Left forelimb (tissue), 1 donor: ENCODE measurements around the gene CLDN22.

ENCODE experiments used
- DNase-seq: peaks from one replicate; pipeline ENCODE4 v3.0.0-alpha.2; 2018; ENCODE audit warnings: low spot score

CLDN22 gene

GRCh38 chr4:183321516-183321915 lies 1.4 kb upstream of the CLDN22 start:
- no peak for DNase-seq

GRCh38 chr4:183321079-183321478 lies 1.0 kb upstream of the CLDN22 start:
- DNase-seq, result no peak

GRCh38 chr4:183318656-183319055 lies 1.4 kb downstream of the CLDN22 start:
- no peak for DNase-seq

GRCh38 chr4:183314806-183315205 lies 5.3 kb downstream of the CLDN22 start:
- no peak for DNase-seq

- no peak for DNase-seq
Observed at GRCh38 chr4:183314336-183314735, 5.7 kb downstream of the CLDN22 start.

- no peak for DNase-seq
Observed at GRCh38 chr4:183312841-183313240, 7.2 kb downstream of the CLDN22 start.

- no peak for DNase-seq
Observed at GRCh38 chr4:183306811-183307210, 13.3 kb downstream of the CLDN22 start.

GRCh38 chr4:183304538-183304937 lies 15.5 kb downstream of the CLDN22 start:
- DNase-seq, result no peak

- DNase-seq, result no peak
Observed at GRCh38 chr4:183304067-183304466, 16.0 kb downstream of the CLDN22 start.

- no peak for DNase-seq
Observed at GRCh38 chr4:183303301-183303700, 16.8 kb downstream of the CLDN22 start.

GRCh38 chr4:183300655-183301054 lies 19.4 kb downstream of the CLDN22 start:
- no peak for DNase-seq

- no peak for DNase-seq
Observed at GRCh38 chr4:183300070-183300469, 20.0 kb downstream of the CLDN22 start.

- no peak for DNase-seq
Observed at GRCh38 chr4:183299464-183299863, 20.6 kb downstream of the CLDN22 start.

GRCh38 chr4:183297675-183298074 lies 22.4 kb downstream of the CLDN22 start:
- no peak for DNase-seq

GRCh38 chr4:183295711-183296110 lies 24.4 kb downstream of the CLDN22 start:
- DNase-seq, result no peak

GRCh38 chr4:183291070-183291469 lies 29.0 kb downstream of the CLDN22 start:
- DNase-seq, result no peak

GRCh38 chr4:183289688-183290087 lies 30.4 kb downstream of the CLDN22 start:
- no peak for DNase-seq

GRCh38 chr4:183288955-183289354 lies 31.1 kb downstream of the CLDN22 start:
- DNase-seq, result no peak

GRCh38 chr4:183287677-183288076 lies 32.4 kb downstream of the CLDN22 start:
- no peak for DNase-seq

GRCh38 chr4:183287309-183287659 lies 32.8 kb downstream of the CLDN22 start:
- DNase-seq, result no peak

GRCh38 chr4:183286590-183287308 lies 33.3 kb downstream of the CLDN22 start:
- no peak for DNase-seq

- DNase-seq, result no peak
Observed at GRCh38 chr4:183285886-183286285, 34.2 kb downstream of the CLDN22 start.

- DNase-seq, result no peak
Observed at GRCh38 chr4:183284965-183285364, 35.1 kb downstream of the CLDN22 start.

GRCh38 chr4:183284258-183284785 lies 35.8 kb downstream of the CLDN22 start:
- no peak for DNase-seq
